Fibroblast of mammary gland (primary cell): ENCODE measurements around the gene ABCD2.
"Not testable (repeated sequence)": the region's sequence is repeated elsewhere in the genome, so short reads cannot be mapped to it uniquely, and the experiment has no call there.

Source experiments
- DNase-seq: peaks from one replicate; pipeline ENCODE4 v3.0.0-alpha.2; 2010; ENCODE audit warnings: low read depth
- H3K4me3 ChIP-seq: 2 replicates; pipeline ENCODE4 v1.5.1; 2011; ENCODE audit warnings: low read depth, mild to moderate bottlenecking, low read length, moderate library complexity; ENCODE audit not compliant: control insufficient read depth
- TF ChIP-seq, protein P1 (sequence below): conservative IDR thresholded peaks from 2 replicates; pipeline ENCODE4 v1.5.1; 2011; ENCODE audit warnings: low read depth, low read length, inconsistent platforms; ENCODE audit not compliant: control insufficient read depth, insufficient read depth

Gene ABCD2

DNA sequence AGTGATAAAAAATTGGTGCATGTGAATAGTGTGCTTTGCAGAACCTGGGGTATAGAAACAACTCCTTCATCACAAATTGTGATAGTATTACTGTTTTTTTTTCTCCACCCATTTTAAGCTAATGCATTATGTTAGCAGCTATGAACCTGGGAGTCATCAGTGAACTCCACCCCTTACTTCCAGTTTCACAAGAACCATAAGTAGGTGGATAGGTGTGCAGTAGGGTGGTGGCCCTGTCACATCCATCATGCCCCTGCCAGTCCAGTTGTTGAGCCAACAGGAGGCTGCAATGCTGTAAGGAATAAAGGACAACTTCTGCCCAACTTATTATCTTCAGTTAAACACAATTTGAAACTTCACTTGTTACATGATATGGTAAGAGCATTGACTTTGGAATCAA, 85.7 kb downstream of the ABCD2 start:
- TF ChIP-seq, protein P1, sequence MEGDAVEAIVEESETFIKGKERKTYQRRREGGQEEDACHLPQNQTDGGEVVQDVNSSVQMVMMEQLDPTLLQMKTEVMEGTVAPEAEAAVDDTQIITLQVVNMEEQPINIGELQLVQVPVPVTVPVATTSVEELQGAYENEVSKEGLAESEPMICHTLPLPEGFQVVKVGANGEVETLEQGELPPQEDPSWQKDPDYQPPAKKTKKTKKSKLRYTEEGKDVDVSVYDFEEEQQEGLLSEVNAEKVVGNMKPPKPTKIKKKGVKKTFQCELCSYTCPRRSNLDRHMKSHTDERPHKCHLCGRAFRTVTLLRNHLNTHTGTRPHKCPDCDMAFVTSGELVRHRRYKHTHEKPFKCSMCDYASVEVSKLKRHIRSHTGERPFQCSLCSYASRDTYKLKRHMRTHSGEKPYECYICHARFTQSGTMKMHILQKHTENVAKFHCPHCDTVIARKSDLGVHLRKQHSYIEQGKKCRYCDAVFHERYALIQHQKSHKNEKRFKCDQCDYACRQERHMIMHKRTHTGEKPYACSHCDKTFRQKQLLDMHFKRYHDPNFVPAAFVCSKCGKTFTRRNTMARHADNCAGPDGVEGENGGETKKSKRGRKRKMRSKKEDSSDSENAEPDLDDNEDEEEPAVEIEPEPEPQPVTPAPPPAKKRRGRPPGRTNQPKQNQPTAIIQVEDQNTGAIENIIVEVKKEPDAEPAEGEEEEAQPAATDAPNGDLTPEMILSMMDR = no peak
- DNase-seq = no peak
- H3K4me3 ChIP-seq = no peak overlapping the region

- no peak for DNase-seq
- TF ChIP-seq, protein P1 = no peak
- no peak overlapping the region for H3K4me3 ChIP-seq
These were observed 87.2 kb downstream of the ABCD2 start for GRCh38 chr12:39532448-39532847.

GRCh38 chr12:39526974-39527373, 92.6 kb downstream of the ABCD2 start:
- TF ChIP-seq, protein P1 = no peak
- DNase-seq = no peak
- no peak overlapping the region for H3K4me3 ChIP-seq

DNA sequence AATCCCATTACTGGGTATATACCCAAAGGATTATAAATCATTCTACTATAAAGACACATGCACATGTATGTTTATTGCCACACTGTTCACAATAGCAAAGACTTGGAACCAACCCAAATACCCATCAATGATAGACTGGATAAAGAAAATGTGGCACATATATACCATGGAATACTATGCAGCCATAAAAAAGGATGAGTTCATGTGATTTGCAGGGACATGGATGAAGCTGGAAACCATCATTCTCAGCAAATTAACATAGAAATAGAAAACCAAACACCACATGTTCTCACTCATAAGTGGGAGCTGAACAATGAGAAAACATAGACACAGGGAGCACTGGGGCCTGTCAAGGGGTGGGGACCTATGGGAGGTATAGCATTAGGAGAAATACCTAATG, 97.4 kb downstream of the ABCD2 start:
- DNase-seq, H3K4me3 ChIP-seq: not testable (repeated sequence)

GRCh38 chr12:39510001-39510400, 109.6 kb downstream of the ABCD2 start:
- DNase-seq = no peak
- no peak overlapping the region for H3K4me3 ChIP-seq
- TF ChIP-seq, protein P1 = no peak

GRCh38 chr12:39505554-39505953, 114.0 kb downstream of the ABCD2 start:
- TF ChIP-seq, protein P1 = no peak
- no peak for DNase-seq
- H3K4me3 ChIP-seq = no peak overlapping the region

GRCh38 chr12:39505023-39505422, 114.6 kb downstream of the ABCD2 start:
- no peak for DNase-seq
- TF ChIP-seq, protein P1 = no peak
- no peak overlapping the region for H3K4me3 ChIP-seq
